ENCODE measurements around the gene TFR2.
A peak's percentile ranks its signal among the peaks of the same experiment; 100 is the strongest.

DNA sequence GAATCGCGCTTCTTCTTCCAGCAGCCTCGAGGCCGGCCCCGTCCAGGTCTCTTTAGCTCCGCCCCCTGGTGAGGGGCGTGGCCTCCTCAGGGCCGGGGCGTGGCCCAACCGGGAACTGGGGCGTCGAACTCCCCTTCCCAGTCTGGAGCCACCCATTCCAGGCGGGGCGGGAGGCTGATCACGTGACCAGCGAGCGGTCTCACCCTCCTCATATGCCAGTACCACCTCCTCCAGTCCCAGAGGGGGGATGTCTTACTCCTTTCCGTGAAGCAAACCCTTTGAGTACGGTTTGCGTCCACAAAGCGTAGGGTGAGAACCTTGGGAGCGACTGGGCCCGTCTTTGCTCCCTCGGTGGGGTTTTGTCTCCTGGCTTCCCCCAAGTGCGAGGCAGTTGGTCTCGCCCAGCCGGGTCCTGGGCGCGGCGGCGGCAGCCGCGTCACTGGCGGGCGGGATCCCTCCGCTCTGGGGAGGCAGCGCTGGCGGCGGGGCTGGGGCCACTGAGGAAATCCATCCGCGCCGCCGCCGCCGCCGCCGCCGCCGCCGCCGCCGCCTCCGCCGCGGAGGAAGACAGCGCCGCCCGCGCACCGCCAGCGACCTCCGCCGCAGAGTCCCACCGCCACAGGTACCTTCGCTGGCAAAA lies 32.1 kb upstream of the TFR2 start, which contains the start of gene GNB2:
- TF ChIP-seq POLR2AphosphoS5 (IDR thresholded peaks at IDR 0.05): peak; percentile 8 to 100 (median 99)
- no peak for TF ChIP-seq CTCF (IDR thresholded peaks at IDR 0.05)
- peak in 1 of 2 donors; percentile 78 for TF ChIP-seq POLR2A (IDR thresholded peaks at IDR 0.05)
- no peak for TF ChIP-seq EP300 (IDR thresholded peaks at IDR 0.05)
